HUES48 (cell line): ENCODE data around the gene SUZ12.
"Not testable (repeated sequence)": the region's sequence is repeated elsewhere in the genome, so short reads cannot be mapped to it uniquely, and the experiment has no call there.

ENCODE experiments used
- H3K27ac ChIP-seq: one replicate; pipeline ENCODE4 v1.7.0; 2013; ENCODE audit warnings: low read depth, low read length, inconsistent platforms
- H3K27me3 ChIP-seq: 2 replicates; pipeline ENCODE4 v1.6.1; 2013; ENCODE audit warnings: mild to moderate bottlenecking, low read length; ENCODE audit not compliant: control insufficient read depth, insufficient read depth
- H3K36me3 ChIP-seq: 2 replicates; pipeline ENCODE4 v1.6.1; 2013; ENCODE audit warnings: low read length; ENCODE audit not compliant: control insufficient read depth, insufficient read depth
- H3K4me1 ChIP-seq: 2 replicates; pipeline ENCODE4 v1.6.1; 2013; ENCODE audit warnings: mild to moderate bottlenecking, low read length; ENCODE audit not compliant: control insufficient read depth, insufficient read depth
- H3K4me3 ChIP-seq: 2 replicates; pipeline ENCODE4 v1.5.1; 2013; ENCODE audit warnings: mild to moderate bottlenecking, low read depth, low read length
- H3K9ac ChIP-seq: 2 replicates; pipeline ENCODE4 v1.6.1; 2013; ENCODE audit warnings: mild to moderate bottlenecking, low read depth, low read length, moderate library complexity
- H3K9me3 ChIP-seq: 2 replicates; pipeline ENCODE4 v1.6.1; 2013; ENCODE audit warnings: low read length; ENCODE audit not compliant: control insufficient read depth, insufficient read depth

Gene SUZ12

GRCh38 chr17:31964131-31964530, 27.3 kb downstream of the SUZ12 start:
- H3K36me3 ChIP-seq, result peaks cover 73% of the 10 kb centered on the region
- not testable (repeated sequence) for H3K9ac ChIP-seq, H3K4me1 ChIP-seq

GRCh38 chr17:31967648-31968047, 30.8 kb downstream of the SUZ12 start:
- no peak overlapping the region for H3K27ac ChIP-seq
- H3K9ac ChIP-seq, result no peak overlapping the region
- peaks cover 64% of the 10 kb centered on the region for H3K36me3 ChIP-seq
- H3K27me3 ChIP-seq, result no peaks in the 10 kb centered on the region
- no peaks in the 10 kb centered on the region for H3K4me1 ChIP-seq
- no peaks in the 10 kb centered on the region for H3K9me3 ChIP-seq
- no peak overlapping the region for H3K4me3 ChIP-seq

More at GRCh38 chr17:31964131-31964530, 27.3 kb downstream of the SUZ12 start:
- not testable (repeated sequence) for H3K4me3 ChIP-seq, H3K27ac ChIP-seq, H3K9me3 ChIP-seq, H3K27me3 ChIP-seq

- H3K36me3 ChIP-seq, result peaks cover 75% of the 10 kb centered on the region
- H3K9ac ChIP-seq, H3K9me3 ChIP-seq, H3K4me3 ChIP-seq, H3K27me3 ChIP-seq, H3K4me1 ChIP-seq, H3K27ac ChIP-seq: not testable (repeated sequence)
These were observed 33.6 kb downstream of the SUZ12 start for GRCh38 chr17:31970416-31970815.

GRCh38 chr17:31974269-31975071, 37.7 kb downstream of the SUZ12 start:
- H3K4me1 ChIP-seq, H3K27me3 ChIP-seq, H3K27ac ChIP-seq, H3K9me3 ChIP-seq, H3K4me3 ChIP-seq, H3K9ac ChIP-seq: not testable (repeated sequence)
- peaks cover 63% of the 10 kb centered on the region for H3K36me3 ChIP-seq

- H3K4me3 ChIP-seq, H3K27ac ChIP-seq, H3K4me1 ChIP-seq, H3K27me3 ChIP-seq, H3K9ac ChIP-seq, H3K9me3 ChIP-seq: not testable (repeated sequence)
- peaks cover 65% of the 10 kb centered on the region for H3K36me3 ChIP-seq
These were observed 38.6 kb downstream of the SUZ12 start for GRCh38 chr17:31975391-31975790.

- not testable (repeated sequence) for H3K4me1 ChIP-seq, H3K9ac ChIP-seq, H3K27me3 ChIP-seq, H3K4me3 ChIP-seq, H3K27ac ChIP-seq, H3K9me3 ChIP-seq
- peaks cover 94% of the 10 kb centered on the region for H3K36me3 ChIP-seq
These were observed 55.0 kb downstream of the SUZ12 start for GRCh38 chr17:31991821-31992220.

GRCh38 chr17:31997005-31997404, 60.2 kb downstream of the SUZ12 start:
- Histone ChIP-seq H3K36me3 (peaks cover 91% of the 10 kb centered on the region), H3K4me1 (no peaks in the 10 kb centered on the region), H3K9ac (no peak overlapping the region), H3K27me3 (no peaks in the 10 kb centered on the region), H3K27ac (no peak overlapping the region), H3K4me3 (no peak overlapping the region), H3K9me3 (no peaks in the 10 kb centered on the region)

GRCh38 chr17:32006957-32007462, 70.2 kb downstream of the SUZ12 start, which contains the start of gene LRRC37B:
LRRC37B (plus strand) TSS chr17:32007383; CDS start chr17:32021393, 14,010 bp downstream.
- Histone ChIP-seq H3K9me3 (no peaks in the 10 kb centered on the region), H3K27ac (peak within 1 kb of the TSS; percentile 51), H3K4me1 (no peaks in the 10 kb centered on the region), H3K9ac (peak within 1 kb of the TSS; percentile 57), H3K27me3 (peaks cover 6% of the 10 kb centered on the region), H3K4me3 (peak within 1 kb of the TSS; percentile 95), H3K36me3 (no peaks in the 10 kb centered on the region)

GRCh38 chr17:32007463-32008298, 70.9 kb downstream of the SUZ12 start:
- Histone ChIP-seq H3K9me3 (no peaks in the 10 kb centered on the region), H3K4me3 (peak overlapping the region; percentile 95), H3K36me3 (no peaks in the 10 kb centered on the region), H3K4me1 (no peaks in the 10 kb centered on the region), H3K27ac (peak overlapping the region; percentile 51), H3K27me3 (peaks cover 6% of the 10 kb centered on the region), H3K9ac (peak overlapping the region; percentile 57)

- Histone ChIP-seq H3K4me3 (peak overlapping the region; percentile 95), H3K4me1 (no peaks in the 10 kb centered on the region), H3K27me3 (peaks cover 6% of the 10 kb centered on the region), H3K36me3 (no peaks in the 10 kb centered on the region), H3K9ac (no peak overlapping the region), H3K9me3 (no peaks in the 10 kb centered on the region), H3K27ac (no peak overlapping the region)
These were observed 72.4 kb downstream of the SUZ12 start for GRCh38 chr17:32009262-32009542.

GRCh38 chr17:32010114-32010513, 73.3 kb downstream of the SUZ12 start:
- Histone ChIP-seq H3K27ac (no peak overlapping the region), H3K4me3 (no peak overlapping the region), H3K36me3 (no peaks in the 10 kb centered on the region), H3K27me3 (peaks cover 6% of the 10 kb centered on the region), H3K9ac (no peak overlapping the region), H3K4me1 (no peaks in the 10 kb centered on the region), H3K9me3 (no peaks in the 10 kb centered on the region)
